Cardiac septum (tissue), 1 donor: ENCODE results near the gene GPLD1. TPM values are rescaled to one million over a fixed set of nuclear protein-coding genes. Genes with fewer than 3 reads are reported as not detected.
"Not testable (repeated sequence)": the region's sequence is repeated elsewhere in the genome, so short reads cannot be mapped to it uniquely, and the experiment has no call there.

Experiments
- DNase-seq: peaks from one replicate; pipeline ENCODE4 v3.0.0-alpha.2; 2020; ENCODE audit warnings: low spot score
- intact Hi-C: fragments of 100-400 bp; cut with DNase I; formaldehyde crosslinking; loops from one replicate; pipeline ENCODE4 v1.14.0; 2022
- long read RNA-seq: library from polyadenylated mRNA; unstranded; transcript quantifications from one replicate; pipeline ENCODE4 v2.0.0, GENCODE V29; 2021
- total RNA-seq: library from RNA; stranded (reverse); fragmentation: NEBNext Ultra II Directional; extraction: Animal tissue kit (Norgen Biotek cat#: 25700); gene quantifications from one replicate; pipeline ENCODE4 v1.2.1, GENCODE V29; 2021
- donor health status: DM: no; HTN: no; CAD: no.

GPLD1 gene
- 0.81 TPM for total RNA-seq
- long read RNA-seq, partial matches to known transcripts = 0 of 2 reads
- long read RNA-seq, other reads (novel, unspliced or antisense) = 2 of 2 reads

- DNase-seq = no peak
- intact Hi-C loops = no loop called here
Measured at GRCh38 chr6:24489470-24489869, at the start of gene GPLD1. GPLD1 (minus strand) TSS chr6:24489578; CDS start chr6:24489511, 67 bp downstream.

GRCh38 chr6:24537771-24538385 is 48.5 kb upstream of the GPLD1 start:
- intact Hi-C loops = no loop called here
- DNase-seq = no peak

GRCh38 chr6:24537082-24537699 is 47.8 kb upstream of the GPLD1 start:
- intact Hi-C loops = no loop called here
- no peak for DNase-seq

GRCh38 chr6:24536466-24536865 is 47.1 kb upstream of the GPLD1 start:
- intact Hi-C loops = no loop called here

GRCh38 chr6:24535210-24535609 is 45.8 kb upstream of the GPLD1 start:
- intact Hi-C loops = no loop called here
- no peak for DNase-seq

More at GRCh38 chr6:24536466-24536865, 47.1 kb upstream of the GPLD1 start:
- DNase-seq = no peak

GRCh38 chr6:24534329-24534728 is 45.0 kb upstream of the GPLD1 start:
- no peak for DNase-seq
- intact Hi-C loops = no loop called here

GRCh38 chr6:24529985-24530384 is 40.6 kb upstream of the GPLD1 start:
- intact Hi-C loops = no loop called here
- no peak for DNase-seq

- intact Hi-C loops = loop anchor here (5.0 kb wide), 1 partner anchor 93 kb away; no protein-coding TSS in a partner anchor
- DNase-seq = no peak
Measured at GRCh38 chr6:24524805-24525204, 35.4 kb upstream of the GPLD1 start.

GRCh38 chr6:24524329-24524728 is 35.0 kb upstream of the GPLD1 start:
- no peak for DNase-seq
- intact Hi-C loops = loop anchor here (5.0 kb wide), 1 partner anchor 92 kb away; no protein-coding TSS in a partner anchor

- intact Hi-C loops = loop anchor here (5.0 kb wide), 1 partner anchor 90 kb away; no protein-coding TSS in a partner anchor
- no peak for DNase-seq
Measured at GRCh38 chr6:24522228-24523176, 33.1 kb upstream of the GPLD1 start.

- DNase-seq = no peak
- intact Hi-C loops = loop anchor here (5.0 kb wide), 1 partner anchor 89 kb away; no protein-coding TSS in a partner anchor
Measured at GRCh38 chr6:24520929-24521546, 31.7 kb upstream of the GPLD1 start.

GRCh38 chr6:24517659-24518543 is 28.5 kb upstream of the GPLD1 start:
- intact Hi-C loops = no loop called here
- no peak for DNase-seq

GRCh38 chr6:24513602-24514001 is 24.2 kb upstream of the GPLD1 start:
- intact Hi-C loops = no loop called here

GRCh38 chr6:24511976-24512375 is 22.6 kb upstream of the GPLD1 start:
- intact Hi-C loops = not testable (repeated sequence)

More at GRCh38 chr6:24513602-24514001, 24.2 kb upstream of the GPLD1 start:
- DNase-seq = no peak

GRCh38 chr6:24506814-24507520 is 17.6 kb upstream of the GPLD1 start:
- intact Hi-C loops = no loop called here
- DNase-seq = no peak

More at GRCh38 chr6:24511976-24512375, 22.6 kb upstream of the GPLD1 start:
- not testable (repeated sequence) for DNase-seq

GRCh38 chr6:24504649-24505586 is 15.5 kb upstream of the GPLD1 start:
- DNase-seq = no peak
- intact Hi-C loops = no loop called here

- intact Hi-C loops = no loop called here
- DNase-seq = no peak
Measured at GRCh38 chr6:24504287-24504648, 14.9 kb upstream of the GPLD1 start.
